Mesenchymal stem cell (in vitro differentiated cells and primary cell): ENCODE results near the gene CPNE7.
A peak's percentile ranks its signal among the peaks of the same experiment; 100 is the strongest.

ENCODE experiments used
- DNase-seq: peaks from one replicate; pipeline ENCODE4 v3.0.0-alpha.2; 2013
- H2AFZ ChIP-seq: one replicate; pipeline ENCODE4 v1.6.1; 2013; ENCODE audit warnings: low read depth, mild to moderate bottlenecking, control low read depth, inconsistent platforms, low read length, moderate library complexity
- H2AK5ac ChIP-seq: 2 replicates; pipeline ENCODE4 v1.6.1; 2013; ENCODE audit warnings: low read length, moderate library complexity, mild to moderate bottlenecking, inconsistent platforms; ENCODE audit not compliant: severe bottlenecking
- H2BK120ac ChIP-seq: one replicate; pipeline ENCODE4 v1.6.1; 2013; ENCODE audit warnings: low read depth, mild to moderate bottlenecking, inconsistent platforms, low read length, moderate library complexity
- H2BK12ac ChIP-seq, 2 experiments: one replicate each; pipeline ENCODE4 v1.6.1; 2013; ENCODE audit warnings: inconsistent platforms in 2 of 2, low read length in 2 of 2, mild to moderate bottlenecking in 2 of 2, moderate library complexity in 2 of 2, control low read depth in 1 of 2
- H2BK15ac ChIP-seq: one replicate; pipeline ENCODE4 v1.6.1; 2013; ENCODE audit warnings: mild to moderate bottlenecking, low read depth, inconsistent platforms; ENCODE audit not compliant: poor library complexity, severe bottlenecking
- H2BK5ac ChIP-seq: 2 replicates; pipeline ENCODE4 v1.6.1; 2013; ENCODE audit warnings: low read depth, mild to moderate bottlenecking, low read length, control low read depth, inconsistent platforms; ENCODE audit not compliant: poor library complexity, severe bottlenecking
- H3K14ac ChIP-seq, 2 experiments: one replicate each; pipeline ENCODE4 v1.6.1; 2013; ENCODE audit warnings: inconsistent platforms in 2 of 2, low read length in 2 of 2, control low read depth in 1 of 2, mild to moderate bottlenecking in 1 of 2, moderate library complexity in 1 of 2
- H3K18ac ChIP-seq, 2 experiments: one replicate each; pipeline ENCODE4 v1.6.1; 2013; ENCODE audit warnings: inconsistent platforms in 2 of 2, low read length in 2 of 2, control low read depth in 1 of 2, low read depth in 1 of 2, mild to moderate bottlenecking in 1 of 2
- H3K23ac ChIP-seq, 2 experiments: one replicate each; pipeline ENCODE4 v1.6.1; 2013; ENCODE audit warnings: inconsistent platforms in 2 of 2, low read length in 2 of 2, mild to moderate bottlenecking in 2 of 2, moderate library complexity in 2 of 2, control low read depth in 1 of 2
- H3K27ac ChIP-seq: 2 replicates; pipeline ENCODE4 v1.5.1; 2013; ENCODE audit warnings: mild to moderate bottlenecking, moderate library complexity, low read length, control low read depth, inconsistent platforms; ENCODE audit not compliant: poor library complexity, severe bottlenecking
- H3K27me3 ChIP-seq, 2 experiments: 2 replicates each; pipeline versions ENCODE4 v1.6.1 to v1.7.0; 2013; ENCODE audit warnings: low read length in 2 of 2, mild to moderate bottlenecking in 2 of 2, moderate library complexity in 2 of 2, control low read depth in 1 of 2, inconsistent platforms in 1 of 2; ENCODE audit not compliant: control insufficient read depth in 1 of 2, insufficient read depth in 1 of 2
- H3K36me3 ChIP-seq, 2 experiments: 2 replicates each; pipeline versions ENCODE4 v1.6.1 to v1.7.0; 2013; ENCODE audit warnings: low read length in 2 of 2, control low read depth in 1 of 2, inconsistent platforms in 1 of 2, low read depth in 1 of 2, mild to moderate bottlenecking in 1 of 2; ENCODE audit not compliant: insufficient read depth in 2 of 2, control insufficient read depth in 1 of 2
- H3K4ac ChIP-seq, 2 experiments: one replicate each; pipeline ENCODE4 v1.6.1; 2013; ENCODE audit warnings: inconsistent platforms in 2 of 2, low read length in 2 of 2, mild to moderate bottlenecking in 2 of 2, moderate library complexity in 2 of 2, control low read depth in 1 of 2, low read depth in 1 of 2
- H3K4me1 ChIP-seq: 2 replicates; pipeline ENCODE4 v1.6.1; 2013; ENCODE audit warnings: low read depth, low read length, control low read depth; ENCODE audit not compliant: control insufficient read depth, insufficient read depth
- H3K4me2 ChIP-seq: 2 replicates; pipeline ENCODE4 v1.6.1; 2013; ENCODE audit warnings: low read length, mild to moderate bottlenecking, inconsistent platforms; ENCODE audit not compliant: poor library complexity, severe bottlenecking
- H3K4me3 ChIP-seq, 2 experiments: 2 replicates each; pipeline versions ENCODE4 v1.5.1 to v1.7.0; 2013; ENCODE audit warnings: low read length in 2 of 2, mild to moderate bottlenecking in 2 of 2, control low read depth in 1 of 2, low read depth in 1 of 2; ENCODE audit not compliant: insufficient read depth in 1 of 2
- H3K79me1 ChIP-seq: replicated peaks from 2 replicates; pipeline ENCODE4 v1.6.1; 2013; ENCODE audit warnings: mild to moderate bottlenecking, control low read depth, low read length, inconsistent platforms; ENCODE audit not compliant: poor library complexity, severe bottlenecking
- H3K9ac ChIP-seq: 2 replicates; pipeline ENCODE4 v1.7.0; 2013; ENCODE audit warnings: mild to moderate bottlenecking, low read length, moderate library complexity
- H3K9me3 ChIP-seq: 2 replicates; pipeline ENCODE4 v1.7.0; 2013; ENCODE audit warnings: mild to moderate bottlenecking, low read length; ENCODE audit not compliant: control insufficient read depth
- H4K8ac ChIP-seq: one replicate; pipeline ENCODE4 v1.6.1; 2013; ENCODE audit warnings: inconsistent platforms, mild to moderate bottlenecking, low read length, moderate library complexity
- H4K91ac ChIP-seq: one replicate; pipeline ENCODE4 v1.6.1; 2013; ENCODE audit warnings: mild to moderate bottlenecking, low read length, inconsistent platforms
- whole genome bisulfite sequencing: methylation state at CpG from one replicate; pipeline ENCODE4 v1.1.7; 2013; ENCODE audit warnings: mixed read lengths; 5-methylcytosine and 5-hydroxymethylcytosine counted together

CPNE7 gene

DNA sequence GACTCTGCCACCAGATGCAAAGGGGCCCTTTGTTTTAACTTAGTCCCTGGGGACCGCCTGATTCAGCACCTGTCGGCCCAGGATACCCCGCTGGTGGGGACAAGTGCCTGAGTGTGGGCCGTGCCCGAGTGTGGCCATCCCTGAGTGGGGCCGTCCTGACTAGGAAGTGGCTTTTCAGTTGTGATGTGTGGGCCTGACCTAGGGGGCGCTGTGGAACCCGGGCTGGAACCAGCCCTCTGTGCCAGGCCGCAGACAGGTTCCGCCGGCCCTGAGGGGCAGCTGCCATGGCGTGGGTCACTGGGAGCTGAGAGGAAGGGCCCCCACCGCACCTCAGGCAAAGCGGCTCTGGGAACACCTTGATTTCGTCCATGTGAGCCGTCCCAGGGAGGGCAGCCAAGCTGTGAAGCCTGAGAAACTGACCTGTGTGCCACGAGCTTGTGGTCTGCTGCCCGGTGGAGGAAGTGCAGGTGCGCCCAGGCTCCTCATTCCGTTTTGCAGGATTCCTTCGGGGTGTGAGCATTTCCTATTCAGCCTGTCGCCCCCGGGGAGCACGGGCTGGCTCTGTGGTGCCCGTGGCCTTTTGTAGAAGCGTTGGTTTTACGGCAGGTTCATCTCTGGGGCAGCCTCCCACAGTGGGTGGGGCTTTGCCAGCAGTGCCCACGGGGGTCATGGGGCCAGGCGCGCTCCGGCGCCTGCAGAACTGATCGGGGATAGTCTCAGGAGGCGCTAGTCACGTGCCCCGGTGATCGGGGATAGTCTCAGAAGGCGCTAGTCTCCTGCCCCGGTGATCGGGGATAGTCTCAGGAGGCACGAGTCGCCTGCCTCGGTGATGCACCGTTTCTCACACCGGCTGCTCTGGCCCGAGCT lies 9.8 kb upstream of the CPNE7 start:
- H3K4me2 ChIP-seq: peak overlapping the region; percentile 61
- no peaks in the 10 kb centered on the region for H3K79me1 ChIP-seq
- H3K9ac ChIP-seq: peak overlapping the region; percentile 52
- no peak overlapping the region for H2BK15ac ChIP-seq
- no peak overlapping the region for H2BK120ac ChIP-seq
- H3K14ac ChIP-seq: no peak overlapping the region
- H3K36me3 ChIP-seq: peaks cover 40 to 48% of the 10 kb centered on the region in 2 experiments
- no peak overlapping the region for H2AFZ ChIP-seq
- H2BK12ac ChIP-seq: no peak overlapping the region
- H3K4ac ChIP-seq: no peak overlapping the region
- H4K91ac ChIP-seq: peak overlapping the region; percentile 34
- DNase-seq: peak; percentile 43
- H2AK5ac ChIP-seq: no peak overlapping the region
- H4K8ac ChIP-seq: peak overlapping the region; percentile 45
- peaks cover 9 to 26% of the 10 kb centered on the region in 2 experiments for H3K27me3 ChIP-seq
- 17% methylated on average over 42 of the region's 46 CpGs for WGBS
- peak overlapping the region in 1 of 2 experiments; percentile 14 for H3K18ac ChIP-seq
- no peak overlapping the region for H3K23ac ChIP-seq
- H3K4me3 ChIP-seq: peak overlapping the region in 1 of 2 experiments; percentile 70
- peaks cover 38% of the 10 kb centered on the region for H3K4me1 ChIP-seq
- H2BK5ac ChIP-seq: no peak overlapping the region
- no peaks in the 10 kb centered on the region for H3K9me3 ChIP-seq
- peak overlapping the region; percentile 6 for H3K27ac ChIP-seq

DNA sequence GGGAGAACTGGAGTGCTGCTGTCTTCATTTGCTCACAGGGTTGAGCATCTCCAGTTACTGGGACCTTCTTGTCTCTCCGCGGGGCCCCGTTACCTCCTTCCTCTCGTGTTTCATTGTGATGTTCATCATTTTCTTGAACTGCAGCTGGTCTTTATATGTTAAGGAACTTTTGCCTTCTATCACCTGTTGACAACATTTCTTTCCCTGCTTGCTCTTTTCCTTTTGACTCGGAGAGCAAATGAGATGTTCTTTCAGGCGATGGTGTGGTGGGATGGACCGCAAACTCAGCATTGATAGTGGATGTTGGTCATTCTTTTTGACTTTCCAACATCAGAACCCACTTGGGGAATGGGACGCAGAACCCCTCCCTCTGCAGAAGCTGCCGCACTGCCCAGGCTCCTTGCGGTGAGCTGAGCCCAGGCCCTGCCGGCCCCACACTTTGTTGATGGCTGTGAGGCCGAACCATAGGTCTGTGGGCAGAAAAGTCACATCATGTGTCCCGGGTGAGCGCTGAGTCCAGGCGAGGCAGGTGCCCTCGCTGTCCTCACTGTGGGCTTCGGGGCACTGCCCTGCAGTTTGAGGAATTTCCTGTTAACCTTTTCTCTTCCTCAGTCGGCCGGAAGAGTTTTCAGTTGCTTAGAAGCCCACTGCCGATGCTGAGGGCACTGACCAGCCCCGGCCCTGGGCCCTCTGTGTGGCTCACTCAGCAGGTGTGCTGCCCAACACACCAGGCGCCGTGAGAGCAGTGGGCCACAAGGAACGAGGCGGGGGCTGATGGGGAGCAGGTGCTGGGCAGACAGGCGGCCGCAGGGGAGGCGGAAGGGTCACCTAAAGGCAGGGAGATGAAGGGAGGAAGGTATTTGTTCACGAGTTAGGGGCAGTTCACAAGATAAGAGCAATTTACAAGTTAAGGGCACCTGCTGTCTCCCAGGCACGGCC lies 7.6 kb upstream of the CPNE7 start:
- H3K27me3 ChIP-seq: peaks cover 9 to 36% of the 10 kb centered on the region in 2 experiments
- no peak overlapping the region for H3K23ac ChIP-seq
- DNase-seq: no peak
- no peak overlapping the region for H3K18ac ChIP-seq
- H3K4me1 ChIP-seq: peaks cover 34% of the 10 kb centered on the region
- no peak overlapping the region for H3K4me3 ChIP-seq
- no peak overlapping the region for H3K4me2 ChIP-seq
- no peak overlapping the region for H2BK15ac ChIP-seq
- no peak overlapping the region for H3K9ac ChIP-seq
- H3K79me1 ChIP-seq: no peaks in the 10 kb centered on the region
- H3K4ac ChIP-seq: no peak overlapping the region
- H2AK5ac ChIP-seq: no peak overlapping the region
- no peaks in the 10 kb centered on the region for H3K9me3 ChIP-seq
- peaks cover 22 to 30% of the 10 kb centered on the region in 2 experiments for H3K36me3 ChIP-seq
- no peak overlapping the region for H2BK12ac ChIP-seq
- no peak overlapping the region for H4K8ac ChIP-seq
- no peak overlapping the region for H3K27ac ChIP-seq
- H2BK120ac ChIP-seq: no peak overlapping the region
- H2BK5ac ChIP-seq: no peak overlapping the region
- H4K91ac ChIP-seq: no peak overlapping the region
- 89% methylated on average over 28 of the region's 30 CpGs for WGBS
- H3K14ac ChIP-seq: no peak overlapping the region
- H2AFZ ChIP-seq: no peak overlapping the region

DNA sequence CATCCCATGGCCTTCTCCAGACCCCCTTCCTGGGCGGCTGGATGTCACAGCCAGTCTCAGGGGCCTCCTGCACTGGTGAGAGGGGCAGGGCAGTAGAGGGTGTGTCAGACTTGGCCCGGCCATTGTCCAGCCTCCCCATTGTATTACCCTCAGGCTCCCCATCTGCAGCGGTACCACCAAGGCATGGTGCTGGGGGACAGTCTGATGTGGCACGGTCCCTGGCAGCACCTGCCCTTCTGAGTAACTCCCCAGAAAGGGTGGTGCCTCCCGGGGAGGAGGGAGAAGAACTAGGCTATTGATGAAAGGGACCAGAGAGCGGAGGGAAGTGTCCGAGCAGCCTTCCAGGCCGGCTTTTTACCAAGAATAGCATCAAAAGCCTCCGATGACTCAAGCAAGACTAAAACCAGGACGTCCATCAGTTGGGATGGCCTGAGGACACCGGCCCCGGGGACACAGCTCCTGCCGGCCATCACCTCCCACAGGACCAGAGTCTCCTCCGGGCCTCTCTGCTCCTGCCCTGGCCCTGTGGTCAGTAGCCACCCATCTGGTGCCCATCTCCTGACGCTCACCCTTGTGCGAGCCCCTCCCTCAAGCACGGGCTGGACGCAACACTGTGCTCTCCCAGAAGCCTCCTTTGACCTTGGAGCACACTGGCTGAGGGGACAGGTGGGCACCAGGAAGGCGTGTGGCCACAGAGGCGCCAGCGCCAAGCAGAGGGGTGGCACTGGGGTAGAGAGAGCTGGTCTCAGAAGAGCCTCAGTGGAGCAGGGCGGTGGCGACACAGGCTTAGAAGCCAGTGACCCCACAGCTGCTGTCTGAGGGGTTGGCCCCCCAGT lies 5.8 kb upstream of the CPNE7 start:
- H3K79me1 ChIP-seq: no peaks in the 10 kb centered on the region
- H2AFZ ChIP-seq: no peak overlapping the region
- no peak overlapping the region for H3K4ac ChIP-seq
- no peak overlapping the region for H3K23ac ChIP-seq
- H3K9me3 ChIP-seq: no peaks in the 10 kb centered on the region
- no peak overlapping the region for H2BK12ac ChIP-seq
- H3K4me1 ChIP-seq: peaks cover 26% of the 10 kb centered on the region
- H2BK15ac ChIP-seq: no peak overlapping the region
- no peak overlapping the region for H3K4me2 ChIP-seq
- no peak overlapping the region for H4K8ac ChIP-seq
- no peak overlapping the region for H2AK5ac ChIP-seq
- H3K9ac ChIP-seq: no peak overlapping the region
- WGBS: 87% methylated on average over 21 of the region's 23 CpGs
- H2BK5ac ChIP-seq: no peak overlapping the region
- H3K4me3 ChIP-seq: no peak overlapping the region
- H3K14ac ChIP-seq: no peak overlapping the region
- H3K27me3 ChIP-seq: peaks cover 9 to 40% of the 10 kb centered on the region in 2 experiments
- no peak for DNase-seq
- no peak overlapping the region for H4K91ac ChIP-seq
- H3K36me3 ChIP-seq: peaks cover 4 to 12% of the 10 kb centered on the region in 2 experiments
- no peak overlapping the region for H2BK120ac ChIP-seq
- H3K27ac ChIP-seq: no peak overlapping the region
- no peak overlapping the region for H3K18ac ChIP-seq
